GM12872 (cell line): ENCODE measurements around the gene ADAM12.

ENCODE experiments used
- CTCF ChIP-seq: IDR thresholded peaks from 3 replicates; pipeline ENCODE4 v1.5.1; 2011; ENCODE audit warnings: low read depth, mild to moderate bottlenecking, low read length, moderate library complexity; ENCODE audit not compliant: insufficient read depth

The ADAM12 gene

GRCh38 chr10:126080291-126080825 lies 307.9 kb downstream of the ADAM12 start:
- no peak for TF ChIP-seq CTCF

- no peak for TF ChIP-seq CTCF
Measured at GRCh38 chr10:126075009-126075408, 313.3 kb downstream of the ADAM12 start.

- TF ChIP-seq CTCF: no peak
Measured at GRCh38 chr10:126074291-126074690, 314.0 kb downstream of the ADAM12 start.

- no peak for TF ChIP-seq CTCF
Measured at GRCh38 chr10:126073606-126074005, 314.7 kb downstream of the ADAM12 start.

GRCh38 chr10:126072622-126073021 lies 315.7 kb downstream of the ADAM12 start:
- no peak for TF ChIP-seq CTCF

GRCh38 chr10:126070476-126071215 lies 317.6 kb downstream of the ADAM12 start:
- no peak for TF ChIP-seq CTCF

GRCh38 chr10:126068322-126068721 lies 320.0 kb downstream of the ADAM12 start:
- TF ChIP-seq CTCF: no peak

- TF ChIP-seq CTCF: no peak
Measured at GRCh38 chr10:126066456-126066855, 321.8 kb downstream of the ADAM12 start.
